IMR-90 (cell line): ENCODE results near the gene RNF138. TPM values are rescaled to one million over a fixed set of nuclear protein-coding genes. Genes with fewer than 3 reads are reported as not detected.

ENCODE experiments used
- ATAC-seq: fragments of 200-7000 bp; cut with Tn5 transposase; 2 replicates; pipeline ENCODE4 v1.9.1; 2020; ENCODE audit warnings: low read depth, mild to moderate bottlenecking, moderate library complexity
- BruUV-seq: library from RNA; stranded (reverse); fragments of 400-500 nt; replicated peaks from 2 replicates; lab custom pipeline; 2021; lab: Mats Ljungman, UMichigan
- CTCF ChIA-PET: fragments of 300-600 bp; formaldehyde crosslinking; extraction: SDS; loops from one replicate; lab custom pipeline; 2021; ENCODE audit warnings: antibody characterized with exemption; lab: Yijun Ruan, JAX
- POLR2A ChIA-PET: fragments of 300-600 bp; sonication (Branson Sonifier 250); formaldehyde crosslinking; loops from one replicate; lab custom pipeline; 2022; ENCODE audit warnings: antibody characterized with exemption; ENCODE audit not compliant: unreplicated experiment; lab: Charles Lee
- DNase-seq: peaks from one replicate; pipeline ENCODE4 v3.0.0; 2013
- H2AFZ ChIP-seq: replicated peaks from 2 replicates; pipeline ENCODE3; 2013; ENCODE audit warnings: low read length, mild to moderate bottlenecking; ENCODE audit not compliant: poor library complexity
- H2AK5ac ChIP-seq: 2 replicates; pipeline ENCODE4 v1.6.1; 2013; ENCODE audit warnings: low read depth, low read length, inconsistent platforms
- H2AK9ac ChIP-seq: replicated peaks from 2 replicates; pipeline ENCODE3; 2013; ENCODE audit warnings: mild to moderate bottlenecking, low read depth, low read length, moderate library complexity; ENCODE audit not compliant: poor library complexity
- H2BK120ac ChIP-seq: 2 replicates; pipeline ENCODE4 v1.6.1; 2013; ENCODE audit warnings: low read depth, low read length, inconsistent platforms
- H2BK15ac ChIP-seq: 3 replicates; pipeline ENCODE4 v1.6.1; 2013; ENCODE audit warnings: low read depth, low read length, inconsistent platforms
- H2BK20ac ChIP-seq: 2 replicates; pipeline ENCODE4 v1.6.1; 2013; ENCODE audit warnings: low read depth, mild to moderate bottlenecking, inconsistent platforms, low read length, moderate library complexity
- H2BK5ac ChIP-seq: 2 replicates; pipeline ENCODE4 v1.6.1; 2013; ENCODE audit warnings: mild to moderate bottlenecking, low read depth, low read length, inconsistent platforms; ENCODE audit not compliant: poor library complexity, severe bottlenecking
- H3K14ac ChIP-seq: replicated peaks from 2 replicates; pipeline ENCODE4 v1.6.1; 2013; ENCODE audit warnings: low read depth, low read length, inconsistent platforms
- H3K18ac ChIP-seq: 2 replicates; pipeline ENCODE4 v1.6.1; 2013; ENCODE audit warnings: low read depth, low read length, control low read depth
- H3K23ac ChIP-seq: 2 replicates; pipeline ENCODE4 v1.6.1; 2013; ENCODE audit warnings: low read depth, low read length, inconsistent platforms
- H3K27ac ChIP-seq: 2 replicates; pipeline ENCODE4 v1.5.1; 2013; ENCODE audit warnings: mild to moderate bottlenecking, control low read depth, low read length; ENCODE audit not compliant: insufficient read depth
- H3K27me3 ChIP-seq: 2 replicates; pipeline ENCODE4 v1.6.1; 2013; ENCODE audit warnings: low read length; ENCODE audit not compliant: control insufficient read depth, insufficient read depth
- H3K36me3 ChIP-seq: 2 replicates; pipeline ENCODE4 v1.6.1; 2013; ENCODE audit warnings: low read length, mixed read lengths; ENCODE audit not compliant: control insufficient read depth, insufficient read depth
- H3K4ac ChIP-seq: 2 replicates; pipeline ENCODE4 v1.6.1; 2013; ENCODE audit warnings: low read depth, low read length, inconsistent platforms
- H3K4me1 ChIP-seq: 2 replicates; pipeline ENCODE4 v1.6.1; 2013; ENCODE audit warnings: low read length, mixed read lengths; ENCODE audit not compliant: control insufficient read depth, insufficient read depth
- H3K4me2 ChIP-seq: 2 replicates; pipeline ENCODE4 v1.6.1; 2013; ENCODE audit warnings: low read depth, mild to moderate bottlenecking, control low read depth, low read length, moderate library complexity
- H3K4me3 ChIP-seq: 2 replicates; pipeline ENCODE4 v1.5.1; 2013; ENCODE audit warnings: low read depth, mild to moderate bottlenecking, control low read depth, low read length, moderate library complexity; ENCODE audit not compliant: insufficient read depth
- H3K56ac ChIP-seq: 2 replicates; pipeline ENCODE4 v1.6.1; 2013; ENCODE audit warnings: low read length, inconsistent platforms; ENCODE audit not compliant: insufficient read depth; ENCODE audit errors: extremely low read depth
- H3K79me1 ChIP-seq, 2 experiments: 2 replicates each; pipeline ENCODE4 v1.6.1; 2013; ENCODE audit warnings: low read length in 2 of 2, inconsistent platforms in 1 of 2, low read depth in 1 of 2
- H3K9ac ChIP-seq: 2 replicates; pipeline ENCODE4 v1.6.1; 2013; ENCODE audit warnings: low read depth, low read length, control low read depth
- H3K9me1 ChIP-seq: 2 replicates; pipeline ENCODE4 v1.6.1; 2013; ENCODE audit warnings: low read length, inconsistent platforms; ENCODE audit not compliant: insufficient read depth
- H3K9me3 ChIP-seq: 2 replicates; pipeline ENCODE4 v1.6.1; 2013; ENCODE audit warnings: low read length; ENCODE audit not compliant: control insufficient read depth, insufficient read depth
- H4K20me1 ChIP-seq: 2 replicates; pipeline ENCODE4 v1.6.1; 2013; ENCODE audit warnings: low read length, inconsistent platforms; ENCODE audit not compliant: insufficient read depth
- H4K5ac ChIP-seq: 2 replicates; pipeline ENCODE4 v1.6.1; 2013; ENCODE audit warnings: mild to moderate bottlenecking, low read depth, low read length, control low read depth
- H4K8ac ChIP-seq, 2 experiments: 2 replicates each; pipeline ENCODE4 v1.6.1; 2013; ENCODE audit warnings: low read depth in 2 of 2, low read length in 2 of 2, control low read depth in 1 of 2, inconsistent platforms in 1 of 2
- H4K91ac ChIP-seq: 2 replicates; pipeline ENCODE4 v1.6.1; 2013; ENCODE audit warnings: low read depth, low read length, inconsistent platforms; ENCODE audit not compliant: insufficient read depth
- BHLHE40 ChIP-seq: fragments of 150-350 bp; IDR thresholded peaks from 2 replicates; pipeline ENCODE4 v1.6.1; 2016; ENCODE audit warnings: mild to moderate bottlenecking, low read depth, low read length
- CEBPB ChIP-seq: IDR thresholded peaks from 2 replicates; pipeline ENCODE4 v1.6.1; 2012; ENCODE audit warnings: low read depth, low read length, improper control_type of control experiment
- CHD1 ChIP-seq: IDR thresholded peaks from 2 replicates; pipeline ENCODE4 v1.6.1; 2012; ENCODE audit warnings: low read depth, low read length, improper control_type of control experiment
- CTCF ChIP-seq: conservative IDR thresholded peaks from 2 replicates; pipeline ENCODE4 v1.5.1; 2012; ENCODE audit warnings: mild to moderate bottlenecking, low read depth, low read length, improper control_type of control experiment
- FOS ChIP-seq: fragments of 150-350 bp; IDR thresholded peaks from 2 replicates; pipeline ENCODE4 v1.6.1; 2016; ENCODE audit warnings: low read depth, low read length
- MAFK ChIP-seq: IDR thresholded peaks from 2 replicates; pipeline ENCODE4 v1.6.1; 2012; ENCODE audit warnings: low read depth, low read length, improper control_type of control experiment
- MAZ ChIP-seq: IDR thresholded peaks from 2 replicates; pipeline ENCODE4 v1.6.1; 2012; ENCODE audit warnings: low read depth, mild to moderate bottlenecking, low read length, improper control_type of control experiment, moderate library complexity, borderline replicate concordance
- MXI1 ChIP-seq: IDR thresholded peaks from 2 replicates; pipeline ENCODE4 v1.6.1; 2012; ENCODE audit warnings: low read depth, mild to moderate bottlenecking, low read length, moderate library complexity, borderline replicate concordance
- NFE2L2 ChIP-seq: fragments of 150-350 bp; IDR thresholded peaks from 2 replicates; pipeline ENCODE4 v1.6.1; 2016; ENCODE audit warnings: low read depth, mild to moderate bottlenecking, low read length
- POLR2A ChIP-seq: IDR thresholded peaks from 2 replicates; pipeline ENCODE4 v1.6.1; 2012; ENCODE audit warnings: mild to moderate bottlenecking, low read depth, low read length
- RAD21 ChIP-seq: IDR thresholded peaks from 2 replicates; pipeline ENCODE4 v1.6.1; 2012; ENCODE audit warnings: low read length, improper control_type of control experiment
- RCOR1 ChIP-seq: IDR thresholded peaks from 2 replicates; pipeline ENCODE4 v1.6.1; 2012; ENCODE audit warnings: mild to moderate bottlenecking, low read length, improper control_type of control experiment; ENCODE audit not compliant: insufficient replicate concordance
- RFX5 ChIP-seq: IDR thresholded peaks from 2 replicates; pipeline ENCODE4 v1.8.0; 2012; ENCODE audit warnings: low read depth, mild to moderate bottlenecking, low read length, moderate library complexity
- SMC3 ChIP-seq: fragments of 150-350 bp; IDR thresholded peaks from 2 replicates; pipeline ENCODE4 v1.6.1; 2016; ENCODE audit warnings: low read depth, mild to moderate bottlenecking, antibody characterized with exemption, low read length, moderate library complexity
- USF2 ChIP-seq: fragments of 150-350 bp; IDR thresholded peaks from 2 replicates; pipeline ENCODE4 v1.6.1; 2017; ENCODE audit warnings: mild to moderate bottlenecking, antibody characterized with exemption, low read length, low read depth
- WGBS, 2 experiments: methylation state at CpG; one replicate each; pipeline versions ENCODE4 v1.1.5 to v1.1.7; 2013; ENCODE audit warnings: missing lambda C conversion rate in 2 of 2; ENCODE audit not compliant: insufficient read length in 1 of 2; ENCODE audit errors: extremely low coverage in 2 of 2; 5-methylcytosine and 5-hydroxymethylcytosine counted together
- dilution Hi-C: fragments of 300-500 bp; cut with HindIII; formaldehyde crosslinking; loops from one replicate; pipeline ENCODE4 v1.14.3; 2018; ENCODE audit warnings: low sequenced_read_pairs; ENCODE audit not compliant: unreplicated experiment
- in situ Hi-C: fragments of 300-500 bp; cut with MboI; formaldehyde crosslinking; loops from 3 replicates; pipeline ENCODE4 v1.14.3; 2019; ENCODE audit warnings: low sequenced_read_pairs, inconsistent platforms, mixed read lengths
- intact Hi-C: fragments of 100-400 bp; cut with micrococcal nuclease; formaldehyde crosslinking; loops from 2 replicates; pipeline ENCODE4 v1.10.0; 2022
- polyA plus RNA-seq, 3 experiments: library from polyadenylated mRNA; depleted of rRNA; stranded (reverse); fragments of >200 nt; gene quantifications; 2 replicates each; pipeline ENCODE4 v1.2.3, GENCODE V29; 2012; ENCODE audit warnings: low replicate concordance in 1 of 3
- total RNA-seq: library from RNA; depleted of rRNA; stranded (reverse); fragments of >200 nt; gene quantifications from 2 replicates; pipeline ENCODE4 v1.2.3, GENCODE V29; 2012

RNF138 gene
- total and polyA plus RNA-seq, 2 of the 4 experiments (the other 2 are of a cell fraction) = 18.1 to 36.0 TPM

- Histone ChIP-seq H3K9me1 (0 out of 2 replicates have a peak, but pooled peaks cover 3% of the 10 kb centered on the region), H3K4me3 (no peak overlapping the region), H2AK5ac (no peak overlapping the region), H3K23ac (no peak overlapping the region), H2BK20ac (no peak overlapping the region), H3K36me3 (peaks cover 2% of the 10 kb centered on the region; the same call in 1 of the 2 replicates), H3K18ac (no peak overlapping the region), H4K5ac (no peak overlapping the region), H3K4me2 (no peak overlapping the region), H3K9ac (no peak overlapping the region), H4K91ac (no peak overlapping the region), H3K27ac (no peak overlapping the region), H2BK5ac (no peak overlapping the region), H3K56ac (no peak overlapping the region), H3K9me3 (no peaks in the 10 kb centered on the region), H4K20me1 (no peaks in the 10 kb centered on the region), H2BK120ac (no peak overlapping the region), H3K79me1 (no peaks in the 10 kb centered on the region), H2AK9ac (no peak overlapping the region), H2AFZ (no peak overlapping the region), H4K8ac (no peak overlapping the region), H3K4me1 (no peaks in the 10 kb centered on the region), H3K14ac (no peak overlapping the region), H2BK15ac (no peak overlapping the region), H3K27me3 (no peaks in the 10 kb centered on the region), H3K4ac (no peak overlapping the region)
- no peak for TF ChIP-seq BHLHE40
- TF ChIP-seq POLR2A = no peak
- no peak for TF ChIP-seq NFE2L2
- no peak for TF ChIP-seq CHD1
- no peak for TF ChIP-seq RFX5
- no peak for TF ChIP-seq SMC3
- no peak for TF ChIP-seq MXI1
- no peak for TF ChIP-seq MAFK
- no peak for TF ChIP-seq RAD21
- no peak for TF ChIP-seq CEBPB
- TF ChIP-seq FOS = no peak
- no peak for TF ChIP-seq USF2
- TF ChIP-seq RCOR1 = no peak
- TF ChIP-seq CTCF = no peak
- no peak for TF ChIP-seq MAZ
- in situ Hi-C loops (no loop called here), dilution Hi-C loops (no loop called here), intact Hi-C loops (no loop called here)
- BruUV-seq = no TSS peak
- ChIA-PET POLR2A (no interaction called here), CTCF (interaction anchor here (0.5 kb wide), 1 partner anchor 43 kb away, joined by 4 read pairs; no protein-coding TSS in a partner anchor)
- 0 out of 2 replicates have a peak, but pooled peaks have one; percentile 14 for ATAC-seq
- no peak for DNase-seq
- no CpG with 5 or more reads among the region's 5 CpGs for WGBS, 2 experiments
These were observed 30.4 kb downstream of the RNF138 start for GRCh38 chr18:32122039-32122438.
